Astrocyte (in vitro differentiated cells and primary cell): ENCODE data around the gene RAB8B. TPM values are rescaled to one million over a fixed set of nuclear protein-coding genes. Genes with fewer than 3 reads are reported as not detected.

Experiments used
- DNase-seq: peaks from one replicate; pipeline ENCODE4 v3.0.0-alpha.2; 2010; ENCODE audit warnings: low read depth
- FAIRE-seq: peaks from 2 replicates; lab custom pipeline; 2011; peaks lifted over from hg19 to GRCh38; lab: Jason Lieb, UNC
- H2AFZ ChIP-seq: 2 replicates; pipeline ENCODE4 v1.6.0; 2012; ENCODE audit warnings: low read depth, low read length, inconsistent platforms
- H3K27ac ChIP-seq: 2 replicates; pipeline ENCODE4 v1.5.1; 2011; ENCODE audit warnings: low read depth, low read length, inconsistent platforms
- H3K27me3 ChIP-seq: 2 replicates; pipeline ENCODE4 v1.6.0; 2011; ENCODE audit warnings: low read length, inconsistent platforms; ENCODE audit not compliant: insufficient read depth
- H3K36me3 ChIP-seq: 2 replicates; pipeline ENCODE4 v1.5.1; 2011; ENCODE audit warnings: low read length, inconsistent platforms; ENCODE audit not compliant: insufficient read depth
- H3K4me1 ChIP-seq: 2 replicates; pipeline ENCODE4 v1.5.1; 2011; ENCODE audit warnings: low read length, inconsistent platforms; ENCODE audit not compliant: insufficient read depth
- H3K4me2 ChIP-seq: 2 replicates; pipeline ENCODE4 v1.6.0; 2012; ENCODE audit warnings: low read length, inconsistent platforms
- H3K4me3 ChIP-seq: 2 replicates; pipeline ENCODE4 v1.5.1; 2011; ENCODE audit warnings: low read depth, mild to moderate bottlenecking, low read length, inconsistent platforms; ENCODE audit not compliant: insufficient read depth
- H3K79me2 ChIP-seq: 2 replicates; pipeline ENCODE4 v1.6.0; 2012; ENCODE audit warnings: mild to moderate bottlenecking, low read length, inconsistent platforms; ENCODE audit not compliant: insufficient read depth
- H3K9ac ChIP-seq: 2 replicates; pipeline ENCODE4 v1.6.0; 2012; ENCODE audit warnings: mild to moderate bottlenecking, low read length, inconsistent platforms
- H3K9me3 ChIP-seq: 2 replicates; pipeline ENCODE4 v1.5.1; 2012; ENCODE audit warnings: low read depth, mild to moderate bottlenecking, low read length, inconsistent platforms; ENCODE audit not compliant: insufficient read depth
- H4K20me1 ChIP-seq: 2 replicates; pipeline ENCODE4 v1.6.0; 2012; ENCODE audit warnings: low read length, inconsistent platforms; ENCODE audit not compliant: insufficient read depth
- H3K27ac Mint-ChIP-seq: one replicate; pipeline ENCODE4 v1.8.0; 2021; ENCODE audit warnings: mild to moderate bottlenecking, mixed read lengths; ENCODE audit not compliant: unreplicated experiment
- H3K27me3 Mint-ChIP-seq: one replicate; pipeline ENCODE4 v1.8.0; 2021; ENCODE audit warnings: low read depth, mixed read lengths; ENCODE audit not compliant: unreplicated experiment
- H3K36me3 Mint-ChIP-seq: one replicate; pipeline ENCODE4 v1.8.0; 2021; ENCODE audit warnings: low read depth, mixed read lengths; ENCODE audit not compliant: unreplicated experiment
- H3K4me1 Mint-ChIP-seq: one replicate; pipeline ENCODE4 v1.8.0; 2021; ENCODE audit warnings: low read depth, mixed read lengths; ENCODE audit not compliant: unreplicated experiment
- H3K4me3 Mint-ChIP-seq: one replicate; pipeline ENCODE4 v1.8.0; 2021; ENCODE audit warnings: mild to moderate bottlenecking, moderate library complexity, mixed read lengths; ENCODE audit not compliant: unreplicated experiment
- H3K9me3 Mint-ChIP-seq: one replicate; pipeline ENCODE4 v1.8.0; 2021; ENCODE audit warnings: mild to moderate bottlenecking, mixed read lengths; ENCODE audit not compliant: unreplicated experiment
- EZH2 ChIP-seq: IDR thresholded peaks from 2 replicates; pipeline ENCODE4 v1.6.1; 2012; ENCODE audit warnings: mild to moderate bottlenecking, low read length, inconsistent platforms; ENCODE audit not compliant: insufficient read depth
- total RNA-seq: library from RNA; stranded (reverse); gene quantifications from 2 replicates; pipeline ENCODE4 v1.2.1, GENCODE V29; 2021
- TF ChIP-seq, protein P1 (sequence below): IDR thresholded peaks from 2 replicates; pipeline ENCODE4 v1.5.1; 2011; ENCODE audit warnings: low read depth, mild to moderate bottlenecking, inconsistent platforms, low read length, moderate library complexity; ENCODE audit not compliant: insufficient read depth

The RAB8B gene
- total RNA-seq, 1 donor from 2014 or later = 49.3 TPM

DNA sequence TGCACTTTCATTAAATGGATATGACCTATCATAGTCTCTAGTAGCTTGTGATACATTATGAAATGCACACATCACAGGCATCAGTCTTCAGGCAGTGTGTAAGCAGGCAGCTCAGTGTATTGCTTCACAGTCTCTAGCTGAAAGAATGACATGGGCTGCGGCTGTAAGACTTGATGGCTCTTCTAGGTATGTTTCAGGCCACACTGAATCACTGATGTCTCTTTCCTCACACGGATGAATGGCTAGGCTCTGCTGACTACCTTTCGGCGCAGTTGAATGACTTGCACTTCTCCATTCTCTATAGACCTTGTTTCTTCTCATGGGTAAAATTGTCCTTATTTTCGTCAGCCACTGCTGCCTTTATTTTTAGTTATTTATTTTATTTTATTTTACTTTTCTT, 103.4 kb downstream of the RAB8B start:
- H3K27me3 ChIP-seq = no peaks in the 10 kb centered on the region
- FAIRE-seq (no peak), DNase-seq (no peak)
- Mint-ChIP-seq H3K36me3 (peaks cover 14% of the 10 kb centered on the region), H3K4me1 (peaks cover 15% of the 10 kb centered on the region), H3K9me3 (no peaks in the 10 kb centered on the region), H3K4me3 (no peak overlapping the region), H3K27ac (no peak overlapping the region), H3K27me3 (no peaks in the 10 kb centered on the region)
- H3K9me3 ChIP-seq = no peaks in the 10 kb centered on the region
- H4K20me1 ChIP-seq = no peaks in the 10 kb centered on the region
- no peak overlapping the region for H3K9ac ChIP-seq
- peaks cover 3% of the 10 kb centered on the region for H3K36me3 ChIP-seq
- no peak overlapping the region for H3K4me3 ChIP-seq
- no peak overlapping the region for H3K4me2 ChIP-seq
- H3K27ac ChIP-seq = peak overlapping the region; percentile 95
- peaks cover 18% of the 10 kb centered on the region for H3K4me1 ChIP-seq
- H2AFZ ChIP-seq = no peak overlapping the region
- TF ChIP-seq, protein P1, sequence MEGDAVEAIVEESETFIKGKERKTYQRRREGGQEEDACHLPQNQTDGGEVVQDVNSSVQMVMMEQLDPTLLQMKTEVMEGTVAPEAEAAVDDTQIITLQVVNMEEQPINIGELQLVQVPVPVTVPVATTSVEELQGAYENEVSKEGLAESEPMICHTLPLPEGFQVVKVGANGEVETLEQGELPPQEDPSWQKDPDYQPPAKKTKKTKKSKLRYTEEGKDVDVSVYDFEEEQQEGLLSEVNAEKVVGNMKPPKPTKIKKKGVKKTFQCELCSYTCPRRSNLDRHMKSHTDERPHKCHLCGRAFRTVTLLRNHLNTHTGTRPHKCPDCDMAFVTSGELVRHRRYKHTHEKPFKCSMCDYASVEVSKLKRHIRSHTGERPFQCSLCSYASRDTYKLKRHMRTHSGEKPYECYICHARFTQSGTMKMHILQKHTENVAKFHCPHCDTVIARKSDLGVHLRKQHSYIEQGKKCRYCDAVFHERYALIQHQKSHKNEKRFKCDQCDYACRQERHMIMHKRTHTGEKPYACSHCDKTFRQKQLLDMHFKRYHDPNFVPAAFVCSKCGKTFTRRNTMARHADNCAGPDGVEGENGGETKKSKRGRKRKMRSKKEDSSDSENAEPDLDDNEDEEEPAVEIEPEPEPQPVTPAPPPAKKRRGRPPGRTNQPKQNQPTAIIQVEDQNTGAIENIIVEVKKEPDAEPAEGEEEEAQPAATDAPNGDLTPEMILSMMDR = no peak
- no peak for TF ChIP-seq EZH2
- H3K79me2 ChIP-seq = no peaks in the 10 kb centered on the region

DNA sequence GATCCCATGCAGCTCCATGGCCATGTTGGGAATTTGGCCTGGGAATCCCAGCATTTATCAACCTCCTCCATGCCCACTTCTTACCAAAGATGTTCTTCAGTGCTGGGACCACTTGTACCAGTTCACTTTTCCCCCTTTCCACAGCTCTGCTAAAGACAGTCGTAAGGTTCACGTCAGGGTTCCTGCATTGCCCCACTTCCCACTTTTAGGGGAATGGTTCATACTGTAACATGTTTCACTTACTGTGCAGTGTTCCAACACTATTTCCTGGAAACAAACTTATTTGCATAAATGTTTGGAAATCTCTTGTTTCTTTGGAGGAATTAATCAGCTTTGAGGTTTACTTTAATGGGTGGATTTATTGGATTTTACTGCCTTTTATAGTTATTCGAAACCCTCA, 105.0 kb downstream of the RAB8B start:
- H3K27me3 ChIP-seq = no peaks in the 10 kb centered on the region
- H2AFZ ChIP-seq = no peak overlapping the region
- Mint-ChIP-seq H3K27me3 (no peaks in the 10 kb centered on the region), H3K36me3 (peaks cover 18% of the 10 kb centered on the region), H3K9me3 (no peaks in the 10 kb centered on the region), H3K4me1 (peaks cover 10% of the 10 kb centered on the region), H3K27ac (no peak overlapping the region), H3K4me3 (no peak overlapping the region)
- H3K27ac ChIP-seq = no peak overlapping the region
- peaks cover 18% of the 10 kb centered on the region for H3K4me1 ChIP-seq
- no peak overlapping the region for H3K4me3 ChIP-seq
- TF ChIP-seq, protein P1 = no peak
- TF ChIP-seq EZH2 = no peak
- DNase-seq (no peak), FAIRE-seq (no peak)
- H4K20me1 ChIP-seq = no peaks in the 10 kb centered on the region
- H3K36me3 ChIP-seq = peaks cover 4% of the 10 kb centered on the region
- no peak overlapping the region for H3K9ac ChIP-seq
- no peaks in the 10 kb centered on the region for H3K79me2 ChIP-seq
- no peaks in the 10 kb centered on the region for H3K9me3 ChIP-seq
- no peak overlapping the region for H3K4me2 ChIP-seq

DNA sequence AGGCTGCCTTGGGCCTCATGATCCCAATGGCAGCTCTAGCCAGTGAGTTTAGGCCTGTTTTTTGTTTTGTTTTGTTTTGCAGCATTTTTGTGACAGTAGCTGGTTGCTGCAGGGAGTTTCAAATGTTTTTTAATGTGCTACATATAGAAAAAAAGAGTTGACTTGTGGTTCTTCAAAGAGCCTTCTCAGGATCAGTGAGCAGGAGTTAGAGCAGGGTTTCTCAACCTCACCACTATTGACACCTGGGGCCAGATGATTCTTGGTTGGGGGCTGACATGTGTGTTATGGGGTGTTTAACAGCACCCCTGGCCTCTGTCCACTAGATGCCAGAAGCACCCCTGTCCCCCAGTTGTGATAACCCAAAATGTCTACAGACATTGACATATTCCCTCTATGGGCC, 105.9 kb downstream of the RAB8B start:
- no peak overlapping the region for H3K4me2 ChIP-seq
- H4K20me1 ChIP-seq = no peaks in the 10 kb centered on the region
- Mint-ChIP-seq H3K27ac (no peak overlapping the region), H3K27me3 (no peaks in the 10 kb centered on the region), H3K36me3 (peaks cover 25% of the 10 kb centered on the region), H3K9me3 (no peaks in the 10 kb centered on the region), H3K4me3 (no peak overlapping the region), H3K4me1 (peaks cover 10% of the 10 kb centered on the region)
- H3K36me3 ChIP-seq = peaks cover 4% of the 10 kb centered on the region
- H3K27me3 ChIP-seq = no peaks in the 10 kb centered on the region
- no peak for TF ChIP-seq EZH2
- TF ChIP-seq, protein P1 = no peak
- H3K9me3 ChIP-seq = no peaks in the 10 kb centered on the region
- H3K79me2 ChIP-seq = no peaks in the 10 kb centered on the region
- FAIRE-seq (no peak), DNase-seq (no peak)
- peaks cover 18% of the 10 kb centered on the region for H3K4me1 ChIP-seq
- H3K9ac ChIP-seq = no peak overlapping the region
- H3K4me3 ChIP-seq = no peak overlapping the region
- no peak overlapping the region for H3K27ac ChIP-seq
- H2AFZ ChIP-seq = no peak overlapping the region
